ENCODE data around the gene MOCOS. TPM values are rescaled to one million over a fixed set of nuclear protein-coding genes. Genes with fewer than 3 reads are reported as not detected.
A peak's percentile ranks its signal among the peaks of the same experiment; 100 is the strongest.

The MOCOS gene
- total and polyA plus RNA-seq, 2 of the 13 experiments (the other 11 are each of a cell fraction or from before 2014, with no cell fraction given) = 7.7 to 15.4 TPM

GRCh38 chr18:36255072-36255698 lies 67.9 kb downstream of the MOCOS start (continued):
- no peak for TF ChIP-seq ONECUT2 (CRISPR knock-in tag; IDR thresholded peaks at IDR 0.05)
- TF ChIP-seq ZNF143 (CRISPR knock-in tag; IDR thresholded peaks at IDR 0.05) = no peak
- no peak for TF ChIP-seq ATM (IDR thresholded peaks at IDR 0.05; ENCODE audit: borderline replicate concordance)
- no peak for TF ChIP-seq ZFP82 (CRISPR knock-in tag; IDR thresholded peaks at IDR 0.05; ENCODE audit: borderline replicate concordance)
- no peak for TF ChIP-seq THAP9 (CRISPR knock-in tag; IDR thresholded peaks at IDR 0.05; ENCODE audit: borderline replicate concordance)
- no peak for TF ChIP-seq ATF1 (CRISPR knock-in tag; IDR thresholded peaks at IDR 0.05)
- no peak for TF ChIP-seq DNMT1 (CRISPR knock-in tag; IDR thresholded peaks at IDR 0.05)
- TF ChIP-seq E2F2 (CRISPR knock-in tag; IDR thresholded peaks at IDR 0.05; ENCODE audit: borderline replicate concordance) = no peak
- no peak for TF ChIP-seq ZNF547 (CRISPR knock-in tag; IDR thresholded peaks at IDR 0.05)
- no peak for TF ChIP-seq HOXA7 (CRISPR knock-in tag; IDR thresholded peaks at IDR 0.05)
- TF ChIP-seq HNF1B (CRISPR knock-in tag; IDR thresholded peaks at IDR 0.05) = no peak
- no peak for TF ChIP-seq ZNF615 (CRISPR knock-in tag; IDR thresholded peaks at IDR 0.05; ENCODE audit: borderline replicate concordance)
- peak; percentile 74; the same call in 1 of the 2 replicates for TF ChIP-seq ZBTB7A (CRISPR knock-in tag; IDR thresholded peaks at IDR 0.05)
- no peak for TF ChIP-seq ZFP36L2 (CRISPR knock-in tag; IDR thresholded peaks at IDR 0.05)
- TF ChIP-seq SYNCRIP (IDR thresholded peaks at IDR 0.05; ENCODE audit: insufficient read depth, low read depth, low read length) = no peak
- TF ChIP-seq MED13 (CRISPR knock-in tag; IDR thresholded peaks at IDR 0.05) = no peak
- 0 out of 2 replicates have a peak, but pooled peaks have one; percentile 9 for TF ChIP-seq FOXO1 (CRISPR knock-in tag; IDR thresholded peaks at IDR 0.05)
- no peak for TF ChIP-seq ZNF430 (CRISPR knock-in tag; IDR thresholded peaks at IDR 0.05)
- TF ChIP-seq ZNF788 (CRISPR knock-in tag; IDR thresholded peaks at IDR 0.05; ENCODE audit: borderline replicate concordance) = no peak
- TF ChIP-seq, protein P1, sequence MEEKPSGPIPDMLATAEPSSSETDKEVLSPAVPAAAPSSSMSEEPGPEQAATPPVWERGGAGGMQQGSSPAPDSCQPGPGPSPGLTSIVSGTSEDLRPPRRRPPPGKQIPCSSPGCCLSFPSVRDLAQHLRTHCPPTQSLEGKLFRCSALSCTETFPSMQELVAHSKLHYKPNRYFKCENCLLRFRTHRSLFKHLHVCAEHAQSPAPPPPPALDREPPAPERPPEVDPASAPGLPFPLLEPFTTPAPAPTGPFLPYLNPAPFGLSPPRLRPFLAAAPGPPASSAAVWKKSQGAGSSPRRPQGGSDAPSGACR (CRISPR knock-in tag; IDR thresholded peaks at IDR 0.05) = no peak
- no peak for TF ChIP-seq BATF2 (CRISPR knock-in tag; IDR thresholded peaks at IDR 0.05)
- 0 out of 2 replicates have a peak, but pooled peaks have one; percentile 37 for TF ChIP-seq HNF4A (CRISPR knock-in tag; IDR thresholded peaks at IDR 0.05)
- no peak for TF ChIP-seq KAT8 (CRISPR knock-in tag; IDR thresholded peaks at IDR 0.05)
- TF ChIP-seq JDP2 (CRISPR knock-in tag; IDR thresholded peaks at IDR 0.05; ENCODE audit: borderline replicate concordance) = no peak
